Mucosa of descending colon (tissue), 3 donors: ENCODE results near the gene REXO1. TPM values are rescaled to one million over a fixed set of nuclear protein-coding genes. Genes with fewer than 3 reads are reported as not detected.
"Not testable (repeated sequence)": the region's sequence is repeated elsewhere in the genome, so short reads cannot be mapped to it uniquely, and the experiment has no call there.

Experiments
- ATAC-seq: fragments of 200-7000 bp; cut with Tn5 transposase; one replicate; pipeline ENCODE4 v1.9.1; 2020; ENCODE audit warnings: mild to moderate bottlenecking, moderate library complexity
- DNase-seq, 3 donors: peaks; one replicate each; pipeline ENCODE4 v3.0.0-alpha.2; 2020
- H3K36me3 ChIP-seq: fragments of 200-600 bp; one replicate; pipeline ENCODE4 v1.8.0; 2021; ENCODE audit warnings: low read depth, mild to moderate bottlenecking
- H3K4me1 ChIP-seq: fragments of 200-600 bp; one replicate; pipeline ENCODE4 v1.8.0; 2021; ENCODE audit warnings: low read depth, mild to moderate bottlenecking
- H3K4me3 ChIP-seq: fragments of 200-600 bp; one replicate; pipeline ENCODE4 v1.8.0; 2021; ENCODE audit warnings: mild to moderate bottlenecking
- H3K9me3 ChIP-seq: fragments of 200-600 bp; one replicate; pipeline ENCODE4 v1.8.0; 2021; ENCODE audit warnings: mild to moderate bottlenecking
- CTCF ChIP-seq: fragments of 200-600 bp; IDR thresholded peaks from one replicate; pipeline ENCODE4 v1.8.0; 2022; ENCODE audit warnings: antibody characterized with exemption, mild to moderate bottlenecking
- intact Hi-C, 2 donors: fragments of 100-400 bp; cut with DNase I in 1 of 2; cut with micrococcal nuclease in 1 of 2; formaldehyde crosslinking; loops; one replicate each; pipeline versions ENCODE4 v1.11.0 to v1.11.1; 2022; cut with DNase I, micrococcal nuclease
- total RNA-seq, 3 donors: library from RNA; stranded (reverse); fragmentation: NEBNext Ultra II Directional in 2 of 3; extraction: Animal tissue kit (Norgen Biotek cat#: 25700) in 2 of 3; gene quantifications; one replicate each; pipeline versions ENCODE4 v1.2.1 to v1.2.4, GENCODE V29; 2021 to 2023
- donor health status: DM: no; HTN: no; CAD: no; lungs with moderate emphysema.
- donor health status: DM: no; HTN: no; CAD: no.
- donor health status: DM: no; HTN: yes; CAD: no.

REXO1 gene
- total RNA-seq, 3 donors from 2014 or later, result 45.4 to 54.3 (median 50.2) TPM

- TF ChIP-seq CTCF, result no peak
- no peak for ATAC-seq
These were observed 34.8 kb upstream of the REXO1 start for GRCh38 chr19:1882786-1883692.

GRCh38 chr19:1882089-1882785, 34.0 kb upstream of the REXO1 start:
- intact Hi-C loops, result no loop called here
- no peak for TF ChIP-seq CTCF
- no peak overlapping the region for H3K4me3 ChIP-seq
- ATAC-seq, result peak; percentile 14
- no peaks in the 10 kb centered on the region for H3K9me3 ChIP-seq
- DNase-seq, result peak in 2 of 3 donors; percentile 34 to 66
- peaks cover 19% of the 10 kb centered on the region for H3K4me1 ChIP-seq
- no peaks in the 10 kb centered on the region for H3K36me3 ChIP-seq

More at GRCh38 chr19:1882786-1883692, 34.8 kb upstream of the REXO1 start:
- Histone ChIP-seq H3K9me3 (no peaks in the 10 kb centered on the region), H3K36me3 (no peaks in the 10 kb centered on the region), H3K4me1 (peaks cover 19% of the 10 kb centered on the region), H3K4me3 (no peak overlapping the region)
- intact Hi-C loops, result no loop called here
- DNase-seq, result peak in 1 of 3 donors; percentile 35

DNA sequence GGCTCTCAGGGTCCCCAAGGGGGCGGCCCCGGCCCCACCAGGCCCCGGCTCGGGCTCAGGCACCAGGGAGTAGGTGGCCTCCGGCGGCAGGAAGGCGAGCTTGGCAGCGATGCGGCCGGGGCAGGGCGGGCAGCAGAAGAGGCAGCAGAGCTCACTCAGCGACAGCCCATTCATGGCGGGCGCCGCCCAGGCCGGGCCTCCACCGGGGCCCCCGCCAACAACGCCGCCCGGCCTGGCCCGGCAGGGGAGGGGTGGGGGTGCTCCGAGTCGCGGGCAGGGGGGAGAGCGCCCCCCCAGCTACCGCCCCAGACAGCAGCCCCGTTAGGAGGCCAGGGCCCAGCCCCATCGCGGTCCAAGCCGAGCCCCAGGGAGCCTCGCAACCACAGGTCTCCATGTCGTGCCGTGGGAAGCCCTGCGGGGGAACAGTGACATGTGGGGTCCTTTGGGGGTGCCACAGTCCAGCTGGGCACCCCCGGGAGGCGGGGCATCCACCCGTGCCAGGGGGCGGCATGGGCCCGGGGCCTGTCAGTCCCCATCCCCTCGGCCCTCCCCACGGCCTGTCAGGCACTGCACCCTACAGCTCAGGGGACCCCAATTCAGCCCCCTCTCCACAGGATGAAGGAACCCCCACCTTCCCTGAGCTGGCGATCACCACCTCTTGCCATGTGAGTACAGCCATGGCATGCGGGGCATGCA, 33.3 kb upstream of the REXO1 start:
- peak in 1 of 3 donors; percentile 34 for DNase-seq
- H3K9me3 ChIP-seq, intact Hi-C loops, ATAC-seq, H3K36me3 ChIP-seq, H3K4me3 ChIP-seq: not testable (repeated sequence)
- peaks cover 19% of the 10 kb centered on the region for H3K4me1 ChIP-seq

- H3K36me3 ChIP-seq, result no peaks in the 10 kb centered on the region
- H3K4me1 ChIP-seq, result peaks cover 19% of the 10 kb centered on the region
- DNase-seq (peak in 1 of 3 donors; percentile 34), ATAC-seq (no peak)
- TF ChIP-seq CTCF, result no peak
- intact Hi-C loops, result no loop called here
- no peaks in the 10 kb centered on the region for H3K9me3 ChIP-seq
- H3K4me3 ChIP-seq, result no peak overlapping the region
These were observed 32.5 kb upstream of the REXO1 start for GRCh38 chr19:1880611-1881392.

GRCh38 chr19:1879982-1880381, 31.7 kb upstream of the REXO1 start:
- ATAC-seq, intact Hi-C loops, H3K9me3 ChIP-seq, H3K4me3 ChIP-seq, DNase-seq, H3K36me3 ChIP-seq: not testable (repeated sequence)
- H3K4me1 ChIP-seq, result peaks cover 19% of the 10 kb centered on the region

DNA sequence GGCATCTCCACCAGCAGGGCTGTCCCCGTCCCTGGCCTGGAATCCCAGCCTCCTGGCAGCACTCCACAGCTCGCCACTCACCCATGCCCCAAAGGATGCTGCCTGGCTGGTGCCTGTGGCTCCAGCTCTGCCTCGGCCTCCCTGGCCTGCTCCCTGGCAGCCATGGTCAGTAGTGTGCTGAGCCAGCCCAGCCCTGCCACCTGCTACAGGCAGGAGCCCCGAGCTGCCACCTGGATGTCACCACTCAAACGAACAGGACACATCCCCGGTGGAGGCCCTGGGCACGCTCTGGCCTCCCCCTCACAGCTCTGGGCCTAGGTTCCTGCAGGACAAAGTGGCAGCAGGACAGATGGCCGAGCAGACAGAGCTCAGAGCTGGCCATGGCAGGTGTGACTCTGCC, 30.3 kb upstream of the REXO1 start:
- DNase-seq, H3K4me3 ChIP-seq, ATAC-seq, H3K9me3 ChIP-seq, intact Hi-C loops, H3K36me3 ChIP-seq: not testable (repeated sequence)
- peaks cover 20% of the 10 kb centered on the region for H3K4me1 ChIP-seq

- H3K36me3 ChIP-seq, DNase-seq, ATAC-seq, H3K9me3 ChIP-seq, intact Hi-C loops, H3K4me3 ChIP-seq: not testable (repeated sequence)
- peaks cover 19% of the 10 kb centered on the region for H3K4me1 ChIP-seq
These were observed 29.0 kb upstream of the REXO1 start for GRCh38 chr19:1877280-1877660.

DNA sequence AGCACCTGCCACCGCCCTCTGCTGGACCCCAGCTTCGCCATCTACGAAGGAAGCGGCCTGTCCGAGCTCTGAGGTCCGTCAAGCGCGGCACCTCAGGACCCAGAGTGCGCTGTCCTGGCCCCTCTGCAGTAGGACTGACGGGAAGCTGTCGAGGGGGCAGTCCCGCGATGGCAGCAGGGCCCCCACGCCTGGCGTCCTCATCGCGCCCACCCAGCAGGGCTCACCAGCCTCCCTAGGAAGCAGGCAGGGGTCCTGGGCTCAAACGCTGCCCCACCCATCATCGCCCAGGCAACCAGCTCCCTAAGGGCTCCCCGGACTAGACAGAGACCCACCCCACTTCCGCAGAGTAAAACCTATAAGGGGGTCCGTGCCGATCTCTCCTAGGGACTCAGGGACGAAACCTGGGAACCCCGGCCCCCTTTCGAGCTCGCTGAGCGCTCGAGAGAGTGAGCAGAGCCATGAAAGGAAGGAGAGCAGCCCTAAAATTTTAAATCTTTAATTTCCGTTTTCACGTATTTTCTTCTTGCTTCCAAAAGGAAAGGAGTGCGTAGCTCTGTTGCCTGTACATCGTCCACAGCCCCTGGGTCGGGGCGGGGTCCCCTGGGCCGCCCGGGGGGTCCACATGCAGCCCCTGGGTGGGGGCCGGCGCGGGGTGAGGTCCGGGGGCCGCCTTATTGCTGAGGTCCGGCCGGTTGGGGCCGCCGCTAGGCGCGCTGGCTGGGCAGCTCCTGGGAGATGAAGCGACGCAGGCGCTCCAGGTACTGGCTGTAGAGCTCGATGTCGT, 28.4 kb upstream of the REXO1 start:
- ATAC-seq, result peak; percentile 4
- H3K4me1 ChIP-seq, result peaks cover 19% of the 10 kb centered on the region

More for the DNA sequence above, 28.4 kb upstream of the REXO1 start:
- intact Hi-C loops, H3K36me3 ChIP-seq, H3K9me3 ChIP-seq, H3K4me3 ChIP-seq: not testable (repeated sequence)
- peak; percentile 29 to 72 (median 40) for DNase-seq
